ENCODE data around the gene ELMO3. TPM values are rescaled to one million over a fixed set of nuclear protein-coding genes. Genes with fewer than 3 reads are reported as not detected.
A peak's percentile ranks its signal among the peaks of the same experiment; 100 is the strongest.

ELMO3 gene
- total and polyA plus RNA-seq, 2 donors from 2014 or later: 24.2 to 33.1 TPM

- no peaks in the 10 kb centered on the region for H3K9me3 ChIP-seq (ENCODE audit: control insufficient read depth in 2 of 3, insufficient read depth in 1 of 3, low read length in 3 of 3)
- peak overlapping the region in 2 of 3 donors; percentile 42 to 49 for H3K4me3 ChIP-seq (ENCODE audit: low read length in 3 of 3)
- TF ChIP-seq CTCF (IDR thresholded peaks at IDR 0.05; ENCODE audit: borderline replicate concordance, extremely low read depth, insufficient read depth): no peak
- H3K27me3 ChIP-seq (ENCODE audit: control insufficient read depth, insufficient read depth, low read length): peaks cover 46% of the 10 kb centered on the region
- intact Hi-C loops (cut with DNase I): no loop called here
- DNase-seq (peak in 2 of 5 donors; percentile 74 to 84), FAIRE-seq (no peak)
- H3K27ac ChIP-seq (ENCODE audit: low read depth in 2 of 2, low read length in 2 of 2): no peak overlapping the region
- H3K36me3 ChIP-seq (ENCODE audit: control insufficient read depth in 2 of 3, insufficient read depth in 3 of 3, low read length in 3 of 3): no peaks in the 10 kb centered on the region
- H3K4me1 ChIP-seq (ENCODE audit: control insufficient read depth in 2 of 3, insufficient read depth in 2 of 3, low read depth in 1 of 3, low read length in 3 of 3): peaks cover 0 to 37% (median 6%) of the 10 kb centered on the region in 3 donors
- no peak overlapping the region for H3K9ac ChIP-seq (ENCODE audit: low read length in 3 of 3)
Observed at GRCh38 chr16:67163999-67164558, 34.9 kb upstream of the ELMO3 start.

GRCh38 chr16:67164599-67165061 lies 34.3 kb upstream of the ELMO3 start, which contains the start of gene HSF4:
HSF4 (plus strand) TSS chr16:67164745; CDS start chr16:67164812, 67 bp downstream.
- Histone ChIP-seq H3K27ac (ENCODE audit: low read depth in 2 of 2, low read length in 2 of 2) (peak within 1 kb of the TSS in 1 of 2 donors; percentile 51), H3K4me1 (ENCODE audit: control insufficient read depth in 2 of 3, insufficient read depth in 2 of 3, low read depth in 1 of 3, low read length in 3 of 3) (peaks cover 0 to 40% (median 6%) of the 10 kb centered on the region in 3 donors), H3K27me3 (ENCODE audit: control insufficient read depth, insufficient read depth, low read length) (peaks cover 49% of the 10 kb centered on the region), H3K4me3 (ENCODE audit: low read length in 3 of 3) (peak within 1 kb of the TSS in 2 of 3 donors; percentile 42 to 49), H3K9me3 (ENCODE audit: control insufficient read depth in 2 of 3, insufficient read depth in 1 of 3, low read length in 3 of 3) (no peaks in the 10 kb centered on the region), H3K36me3 (ENCODE audit: control insufficient read depth in 2 of 3, insufficient read depth in 3 of 3, low read length in 3 of 3) (no peaks in the 10 kb centered on the region), H3K9ac (ENCODE audit: low read length in 3 of 3) (peak within 1 kb of the TSS in 1 of 3 donors; percentile 16)
- no peak for FAIRE-seq
- no peak for TF ChIP-seq CTCF (IDR thresholded peaks at IDR 0.05; ENCODE audit: borderline replicate concordance, extremely low read depth, insufficient read depth)
- DNase-seq: peak in 3 of 5 donors; percentile 8 to 88 (median 59)
- intact Hi-C loops (cut with DNase I): no loop called here

- H3K9ac ChIP-seq (ENCODE audit: low read length in 3 of 3): peak overlapping the region in 1 of 3 donors; percentile 16
- intact Hi-C loops (cut with DNase I): no loop called here
- H3K36me3 ChIP-seq (ENCODE audit: control insufficient read depth in 2 of 3, insufficient read depth in 3 of 3, low read length in 3 of 3): no peaks in the 10 kb centered on the region
- FAIRE-seq: no peak
- peak in 4 of 5 donors; percentile 28 to 57 (median 46) for DNase-seq
- H3K4me3 ChIP-seq (ENCODE audit: low read length in 3 of 3): peak overlapping the region in 1 of 3 donors; percentile 18
- no peak overlapping the region for H3K27ac ChIP-seq (ENCODE audit: low read depth in 2 of 2, low read length in 2 of 2)
- H3K9me3 ChIP-seq (ENCODE audit: control insufficient read depth in 2 of 3, insufficient read depth in 1 of 3, low read length in 3 of 3): no peaks in the 10 kb centered on the region
- TF ChIP-seq CTCF (IDR thresholded peaks at IDR 0.05; ENCODE audit: borderline replicate concordance, extremely low read depth, insufficient read depth): no peak
- peaks cover 0 to 46% (median 6%) of the 10 kb centered on the region in 3 donors for H3K4me1 ChIP-seq (ENCODE audit: control insufficient read depth in 2 of 3, insufficient read depth in 2 of 3, low read depth in 1 of 3, low read length in 3 of 3)
- peaks cover 49% of the 10 kb centered on the region for H3K27me3 ChIP-seq (ENCODE audit: control insufficient read depth, insufficient read depth, low read length)
Observed at GRCh38 chr16:67165121-67166078, 33.5 kb upstream of the ELMO3 start.
